GM23248 (cell line): ENCODE data around the gene SLC25A21.

Experiments used
- EZH2 ChIP-seq: fragments of 200-600 bp; sonication (generic); IDR thresholded peaks from 2 replicates; pipeline ENCODE4 v1.6.1; 2018; ENCODE audit warnings: antibody characterized with exemption, mild to moderate bottlenecking; ENCODE audit not compliant: insufficient read depth, poor library complexity, severe bottlenecking
- EZH2phosphoT487 ChIP-seq: fragments of 200-600 bp; sonication (generic); IDR thresholded peaks from 2 replicates; pipeline ENCODE4 v1.6.1; 2018; ENCODE audit warnings: antibody characterized with exemption, moderate library complexity, mild to moderate bottlenecking, low read depth; ENCODE audit not compliant: insufficient read depth

DNA sequence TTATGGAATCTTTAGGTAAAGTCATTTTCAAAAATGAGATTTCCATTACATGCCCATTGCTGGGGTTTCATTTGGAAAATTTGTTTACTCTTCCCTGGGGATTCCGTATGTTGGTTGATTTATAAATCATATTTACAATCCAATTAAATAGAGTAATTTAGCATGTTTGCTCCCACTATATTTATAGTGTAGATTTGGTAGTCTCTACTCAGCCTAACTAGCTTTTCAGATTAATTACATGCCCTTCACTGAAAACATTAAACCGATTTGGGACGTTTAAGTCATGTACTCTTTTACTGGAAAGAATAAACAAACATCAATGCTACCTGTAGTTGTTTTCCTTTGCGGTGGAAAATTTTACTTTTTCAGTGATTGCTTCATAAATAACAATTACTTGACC, 500.3 kb downstream of the SLC25A21 start:
- TF ChIP-seq EZH2, result no peak
- TF ChIP-seq EZH2phosphoT487, result no peak
